Measurements from ENCODE around the gene RIMS1. TPM values are rescaled to one million over a fixed set of nuclear protein-coding genes. Genes with fewer than 3 reads are reported as not detected.

Gene RIMS1
- total and polyA plus RNA-seq, 2 of the 13 experiments (the other 11 are each of a cell fraction or from before 2014, with no cell fraction given), result not detected

- DNase-seq (ENCODE audit: low spot score), result no peak
- Histone ChIP-seq H3K36me3 (replicated peaks in 1 of 2; ENCODE audit: control insufficient read depth in 1 of 2, insufficient read depth in 2 of 2, low read length in 2 of 2) (no peaks in the 10 kb centered on the region), H3K4me3 (replicated peaks in 1 of 3; ENCODE audit: insufficient read depth in 1 of 3, low read depth in 2 of 3, low read length in 3 of 3) (peak overlapping the region in 1 of 3 experiments; percentile 48; a peak in 1 of 6 replicates), H3K9ac (ENCODE audit: insufficient read depth, low read depth, low read length) (no peak overlapping the region), H3K27ac (ENCODE audit: extremely low read length, insufficient read depth, low read length) (no peak overlapping the region), H3K27me3 (ENCODE audit: control insufficient read depth in 1 of 2, insufficient read depth in 2 of 2, low read length in 2 of 2) (peaks cover 0 to 17% of the 10 kb centered on the region in 2 experiments; a peak in 2 of 5 replicates), H4K20me1 (ENCODE audit: insufficient read depth, low read length) (no peaks in the 10 kb centered on the region), H3K79me2 (ENCODE audit: insufficient read depth, low read length) (no peaks in the 10 kb centered on the region), H3K4me2 (ENCODE audit: low read depth, low read length) (peak overlapping the region; percentile 42), H2AFZ (ENCODE audit: low read length) (no peak overlapping the region), H3K4me1 (ENCODE audit: insufficient read depth, low read length) (no peaks in the 10 kb centered on the region), H3K9me3 (ENCODE audit: low read length) (no peaks in the 10 kb centered on the region)
- POLR2A ChIA-PET, result no interaction called here
- BruUV-seq (replicated peaks), result no TSS peak
- WGBS (ENCODE audit: low lambda C conversion rate), result 25% methylated on average over 19 of the region's 29 CpGs
- CTCF ChIA-PET (ENCODE audit: low intra/inter-chr PET ratio, low total read pairs), result no interaction called here
- FAIRE-seq, result no peak
- intact Hi-C loops (cut with micrococcal nuclease; ENCODE audit: unreplicated experiment), result no loop called here
- in situ Hi-C loops (cut with HindIII; ENCODE audit: extremely low pct_ligation_motif_present, low pct_unique_long_range_greater_than_20kb), result no loop called here
- ATAC-seq, result no peak; the same call in none of the 3 replicates
- TF ChIP-seq ZMYM4 (CRISPR knock-in tag; IDR thresholded peaks at IDR 0.05) (no peak), FOSL1 (CRISPR knock-in tag; IDR thresholded peaks at IDR 0.05; ENCODE audit: borderline replicate concordance) (no peak), ZNF407 (CRISPR knock-in tag; IDR thresholded peaks at IDR 0.05; ENCODE audit: not compliant biosample characterization) (no peak), ZNF790 (CRISPR knock-in tag; IDR thresholded peaks at IDR 0.05; ENCODE audit: borderline replicate concordance) (no peak), TOE1 (CRISPR knock-in tag; IDR thresholded peaks at IDR 0.05) (no peak), ZNF564 (CRISPR knock-in tag; IDR thresholded peaks at IDR 0.05) (no peak), ZKSCAN1 (IDR thresholded peaks at IDR 0.05; ENCODE audit: low read length) (no peak), NR2C2 (CRISPR knock-in tag; IDR thresholded peaks at IDR 0.05; ENCODE audit: borderline replicate concordance) (no peak), ZNF30 (CRISPR knock-in tag; IDR thresholded peaks at IDR 0.05) (no peak), TP53 (CRISPR knock-in tag; conservative IDR thresholded peaks at IDR 0.05) (no peak), TRAFD1 (CRISPR knock-in tag; IDR thresholded peaks at IDR 0.05; ENCODE audit: borderline replicate concordance) (no peak), KDM3A (CRISPR knock-in tag; IDR thresholded peaks at IDR 0.05; ENCODE audit: low read depth) (no peak), ZNF570 (CRISPR knock-in tag; IDR thresholded peaks at IDR 0.05; ENCODE audit: borderline replicate concordance) (no peak), ZNF510 (CRISPR knock-in tag; IDR thresholded peaks at IDR 0.05; ENCODE audit: low read depth) (no peak), MEF2D (CRISPR knock-in tag; IDR thresholded peaks at IDR 0.05) (no peak), ZNF331 (CRISPR knock-in tag; IDR thresholded peaks at IDR 0.05) (no peak)
Observed at GRCh38 chr6:71887006-71887743, 825 bp downstream of the RIMS1 start.

All from HepG2 (cell line).